Esophagus squamous epithelium (tissue), 5 donors: ENCODE results near the gene ZFC3H1. TPM values are rescaled to one million over a fixed set of nuclear protein-coding genes. Genes with fewer than 3 reads are reported as not detected.
"Not testable (repeated sequence)": the region's sequence is repeated elsewhere in the genome, so short reads cannot be mapped to it uniquely, and the experiment has no call there.

Experiments used
- DNase-seq: peaks from one replicate; lab custom pipeline; 2025; lab: John Stamatoyannopoulos, UW
- H3K27ac ChIP-seq, 4 donors: fragments of 200-600 bp; sonication (generic); one replicate each; pipeline ENCODE4 v1.5.1; 2016 to 2019; ENCODE audit warnings: mild to moderate bottlenecking in 1 of 4
- H3K27me3 ChIP-seq, 4 donors: fragments of 200-600 bp; sonication (generic); 1 replicate in 3 of 4; 2 replicates in 1 of 4; pipeline versions ENCODE4 v1.5.1 to v1.6.0; 2017 to 2021; ENCODE audit warnings: antibody characterized with exemption in 1 of 4
- H3K36me3 ChIP-seq, 3 donors: fragments of 200-600 bp; sonication (generic); one replicate each; pipeline ENCODE4 v1.5.1; 2016 to 2019
- H3K4me1 ChIP-seq, 3 donors: fragments of 200-600 bp; sonication (generic); one replicate each; pipeline ENCODE4 v1.5.1; 2017 to 2019
- H3K4me3 ChIP-seq, 4 donors: fragments of 200-600 bp; sonication (generic); 1 replicate in 3 of 4; 2 replicates in 1 of 4; pipeline ENCODE4 v1.5.1; 2016 to 2019; ENCODE audit warnings: mild to moderate bottlenecking in 2 of 4, moderate library complexity in 1 of 4
- H3K9me3 ChIP-seq, 3 donors: fragments of 200-600 bp; sonication (generic); one replicate each; pipeline ENCODE4 v1.5.1; 2016 to 2019
- CTCF ChIP-seq, 6 experiments: fragments of 450-650 bp in 4 of 6; fragments of 200-600 bp in 2 of 6; sonication (generic) in 2 of 6; IDR thresholded peaks; one replicate each; pipeline ENCODE4 v1.5.1; 2016 to 2019; ENCODE audit warnings: antibody characterized with exemption in 6 of 6, mild to moderate bottlenecking in 4 of 6, moderate library complexity in 4 of 6
- POLR2A ChIP-seq, 4 donors: fragments of 450-650 bp; IDR thresholded peaks; one replicate each; pipeline ENCODE4 v1.6.1; 2017; ENCODE audit warnings: antibody characterized with exemption in 4 of 4, mild to moderate bottlenecking in 4 of 4, moderate library complexity in 3 of 4
- whole genome bisulfite sequencing, 2 donors: methylation state at CpG; one replicate each; pipeline ENCODE4 v1.1.5; 2018; 5-methylcytosine and 5-hydroxymethylcytosine counted together
- intact Hi-C: fragments of 100-400 bp; cut with DNase I; formaldehyde crosslinking; loops from one replicate; pipeline ENCODE4 v1.15.0; 2022
- total RNA-seq, 4 donors: library from RNA; depleted of rRNA; stranded (reverse); fragments of >200 nt; gene quantifications; one replicate each; pipeline ENCODE4 v1.1.0, GENCODE V29; 2016
- donor health status: DM: yes; HTN: yes; CAD: no.

ZFC3H1 gene
- total RNA-seq, 4 donors from 2014 or later = 17.7 to 60.8 (median 52.2) TPM

GRCh38 chr12:71703206-71703605 is 39.6 kb upstream of the ZFC3H1 start:
- H3K9me3 ChIP-seq = no peaks in the 10 kb centered on the region
- peaks cover 3 to 57% (median 12%) of the 10 kb centered on the region in 3 donors for H3K4me1 ChIP-seq
- intact Hi-C loops = no loop called here
- H3K36me3 ChIP-seq = peaks cover 0 to 68% (median 28%) of the 10 kb centered on the region in 3 donors
- DNase-seq = no peak
- WGBS, 2 donors = 23 to 31% methylated on average over 2 of the region's 2 CpGs
- no peaks in the 10 kb centered on the region for H3K27me3 ChIP-seq
- H3K27ac ChIP-seq = peak overlapping the region in 3 of 4 donors; percentile 38 to 82 (median 74)
- no peak overlapping the region for H3K4me3 ChIP-seq
- TF ChIP-seq CTCF (IDR thresholded peaks at IDR 0.05) (no peak), POLR2A (IDR thresholded peaks at IDR 0.05) (no peak)

GRCh38 chr12:71702590-71702989 is 38.9 kb upstream of the ZFC3H1 start:
- intact Hi-C loops = no loop called here
- DNase-seq = no peak
- Histone ChIP-seq H3K27ac (peak overlapping the region in 3 of 4 donors; percentile 32 to 51 (median 38)), H3K4me3 (no peak overlapping the region), H3K4me1 (peaks cover 3 to 51% (median 7%) of the 10 kb centered on the region in 3 donors), H3K36me3 (peaks cover 0 to 74% (median 30%) of the 10 kb centered on the region in 3 donors), H3K9me3 (no peaks in the 10 kb centered on the region), H3K27me3 (no peaks in the 10 kb centered on the region)
- 62 to 83% methylated on average over 5 of the region's 5 CpGs for WGBS, 2 donors
- TF ChIP-seq POLR2A (IDR thresholded peaks at IDR 0.05) (no peak), CTCF (IDR thresholded peaks at IDR 0.05) (no peak)

GRCh38 chr12:71702181-71702580 is 38.5 kb upstream of the ZFC3H1 start:
- Histone ChIP-seq H3K27ac (peak overlapping the region in 3 of 4 donors; percentile 32 to 51 (median 38)), H3K36me3 (peaks cover 0 to 75% (median 30%) of the 10 kb centered on the region in 3 donors), H3K4me1 (peaks cover 3 to 47% (median 6%) of the 10 kb centered on the region in 3 donors)
- DNase-seq, H3K9me3 ChIP-seq, intact Hi-C loops, H3K4me3 ChIP-seq, H3K27me3 ChIP-seq: not testable (repeated sequence)
- WGBS, 2 donors = 76 to 80% methylated on average over 1 to 5 of the region's 8 CpGs

GRCh38 chr12:71695782-71696181 is 32.1 kb upstream of the ZFC3H1 start:
- no peak for DNase-seq
- H3K36me3 ChIP-seq = peaks cover 0 to 47% (median 27%) of the 10 kb centered on the region in 3 donors
- no peak overlapping the region for H3K27ac ChIP-seq
- no peak overlapping the region for H3K4me3 ChIP-seq
- intact Hi-C loops = no loop called here
- no peaks in the 10 kb centered on the region for H3K27me3 ChIP-seq
- peaks cover 0 to 50% (median 18%) of the 10 kb centered on the region in 3 donors for H3K4me1 ChIP-seq
- no peak for TF ChIP-seq CTCF (IDR thresholded peaks at IDR 0.05)
- TF ChIP-seq POLR2A (IDR thresholded peaks at IDR 0.05) = no peak
- WGBS, 2 donors = 94 to 100% methylated on average over 1 of the region's 1 CpG
- no peaks in the 10 kb centered on the region for H3K9me3 ChIP-seq

GRCh38 chr12:71694099-71694820 is 30.6 kb upstream of the ZFC3H1 start:
- Histone ChIP-seq H3K36me3 (peaks cover 0 to 32% (median 11%) of the 10 kb centered on the region in 3 donors), H3K4me1 (peaks cover 0 to 65% (median 26%) of the 10 kb centered on the region in 3 donors), H3K4me3 (no peak overlapping the region), H3K27ac (peak overlapping the region; percentile 81 to 84 (median 82)), H3K27me3 (no peaks in the 10 kb centered on the region), H3K9me3 (no peaks in the 10 kb centered on the region)
- intact Hi-C loops = no loop called here
- TF ChIP-seq CTCF (IDR thresholded peaks at IDR 0.05) (no peak), POLR2A (IDR thresholded peaks at IDR 0.05) (no peak)
- 71 to 88% methylated on average over 1 of the region's 1 CpG for WGBS, 2 donors
- no peak for DNase-seq

GRCh38 chr12:71693651-71694050 is 30.0 kb upstream of the ZFC3H1 start:
- Histone ChIP-seq H3K36me3 (peaks cover 0 to 26% (median 5%) of the 10 kb centered on the region in 3 donors), H3K4me1 (peaks cover 0 to 71% (median 28%) of the 10 kb centered on the region in 3 donors), H3K27ac (peak overlapping the region; percentile 81 to 84 (median 82))
- H3K27me3 ChIP-seq, H3K9me3 ChIP-seq, H3K4me3 ChIP-seq, DNase-seq, intact Hi-C loops: not testable (repeated sequence)
- 64 to 86% methylated on average over 5 of the region's 5 CpGs for WGBS, 2 donors
